GM15510 (cell line): Measurements from ENCODE around the gene WDR33.

Source experiments
- POLR2A ChIP-seq: IDR thresholded peaks from 3 replicates; pipeline ENCODE4 v1.6.1; 2011; ENCODE audit warnings: borderline replicate concordance; ENCODE audit not compliant: insufficient read length; ENCODE audit errors: extremely low read depth

WDR33 gene

GRCh38 chr2:127681976-127682857 lies 128.8 kb downstream of the WDR33 start:
- no peak for TF ChIP-seq POLR2A

- no peak for TF ChIP-seq POLR2A
Observed at GRCh38 chr2:127681288-127681804, 129.6 kb downstream of the WDR33 start.

DNA sequence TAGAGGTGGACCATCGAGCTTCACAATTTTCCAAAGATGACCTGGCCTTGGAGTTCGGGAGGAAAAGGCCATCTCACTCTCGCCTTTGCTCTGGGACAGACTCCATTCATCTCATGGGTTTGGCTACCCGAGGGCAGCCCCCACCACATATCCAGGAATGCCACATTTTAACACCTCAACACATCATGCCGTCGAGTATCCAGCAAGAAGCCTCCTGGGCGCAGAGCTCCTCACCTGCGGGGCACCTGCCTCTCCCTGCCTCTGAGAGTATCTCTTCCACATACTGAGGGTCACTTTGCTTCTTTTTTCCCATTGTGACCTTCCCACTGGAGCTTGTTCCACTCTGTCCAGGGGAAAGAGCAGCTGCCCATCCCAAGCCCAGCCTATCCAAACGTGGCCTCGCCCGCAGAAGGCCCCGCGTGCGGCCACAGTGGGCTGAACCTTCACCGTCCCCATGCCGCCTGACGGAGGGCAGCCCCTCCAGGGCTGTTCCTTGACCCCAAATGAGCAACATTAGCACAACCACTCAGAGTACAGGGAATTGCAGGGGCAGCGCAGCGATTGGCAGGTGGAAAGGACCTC lies 130.2 kb downstream of the WDR33 start:
- TF ChIP-seq POLR2A = no peak

DNA sequence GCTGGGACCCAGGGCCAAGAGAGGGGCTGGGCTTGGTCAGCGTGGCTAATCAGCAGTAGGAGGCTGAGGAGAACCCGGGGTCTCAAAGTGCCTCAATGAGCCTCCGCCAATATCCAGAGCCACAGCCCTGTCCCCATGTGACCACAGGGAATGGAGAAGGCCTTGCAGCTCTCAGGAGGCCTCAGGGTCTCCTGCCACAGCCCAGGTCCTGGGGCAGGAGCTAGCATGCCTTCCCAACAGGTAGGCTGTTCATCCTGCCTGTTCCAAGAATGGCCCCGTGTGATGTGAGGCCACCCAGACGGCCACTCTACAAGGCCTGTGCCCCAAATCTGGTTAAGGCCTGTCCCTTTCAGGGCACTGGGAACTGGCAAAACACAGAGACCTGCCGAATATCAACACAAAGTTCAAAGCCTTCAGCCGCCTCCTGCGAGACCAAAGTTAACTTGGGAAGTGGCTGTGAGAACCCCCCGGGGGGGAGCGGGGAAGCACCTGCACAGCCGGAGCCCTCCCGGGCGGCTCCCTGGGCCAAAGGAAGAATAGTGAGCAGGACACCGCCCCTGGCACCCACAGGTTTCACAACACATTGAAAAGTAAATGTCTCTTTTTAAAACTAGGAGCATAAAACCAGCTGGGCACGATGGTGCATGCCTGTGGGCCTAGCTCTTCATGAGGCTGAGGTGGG lies 131.2 kb downstream of the WDR33 start:
- no peak for TF ChIP-seq POLR2A

DNA sequence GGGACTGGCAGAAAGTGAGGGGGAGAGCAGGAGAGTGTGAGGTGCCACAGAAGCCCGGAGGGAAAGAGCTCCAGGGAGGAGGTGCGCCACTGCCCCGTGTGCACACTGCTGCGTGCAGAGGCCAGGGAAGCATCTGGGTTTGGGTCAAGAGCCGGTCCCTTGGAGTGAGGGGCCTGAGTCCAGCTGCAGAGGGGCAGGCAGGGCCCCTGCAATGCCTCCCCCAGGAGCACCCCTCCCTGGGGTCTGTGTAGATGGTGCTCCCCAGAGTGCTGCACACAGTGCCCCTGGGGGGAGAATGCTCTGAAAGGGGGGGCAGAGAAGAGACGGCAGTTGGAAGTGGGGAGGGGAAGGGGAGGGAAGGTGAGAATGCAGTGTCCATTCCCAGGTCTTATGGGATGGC lies 132.0 kb downstream of the WDR33 start:
- no peak for TF ChIP-seq POLR2A

- TF ChIP-seq POLR2A = no peak
Observed at GRCh38 chr2:127678531-127678930, 132.4 kb downstream of the WDR33 start.

- TF ChIP-seq POLR2A = no peak
Observed at GRCh38 chr2:127676906-127677305, 134.1 kb downstream of the WDR33 start.

GRCh38 chr2:127675331-127676261 lies 135.4 kb downstream of the WDR33 start, which contains the start of gene LIMS2:
Gene LIMS2, minus strand, starts transcription at chr2:127675530. Its CDS starts 506 bp downstream, at chr2:127675024.
- no peak for TF ChIP-seq POLR2A

- no peak for TF ChIP-seq POLR2A
Observed at GRCh38 chr2:127674241-127675209, 136.4 kb downstream of the WDR33 start.

DNA sequence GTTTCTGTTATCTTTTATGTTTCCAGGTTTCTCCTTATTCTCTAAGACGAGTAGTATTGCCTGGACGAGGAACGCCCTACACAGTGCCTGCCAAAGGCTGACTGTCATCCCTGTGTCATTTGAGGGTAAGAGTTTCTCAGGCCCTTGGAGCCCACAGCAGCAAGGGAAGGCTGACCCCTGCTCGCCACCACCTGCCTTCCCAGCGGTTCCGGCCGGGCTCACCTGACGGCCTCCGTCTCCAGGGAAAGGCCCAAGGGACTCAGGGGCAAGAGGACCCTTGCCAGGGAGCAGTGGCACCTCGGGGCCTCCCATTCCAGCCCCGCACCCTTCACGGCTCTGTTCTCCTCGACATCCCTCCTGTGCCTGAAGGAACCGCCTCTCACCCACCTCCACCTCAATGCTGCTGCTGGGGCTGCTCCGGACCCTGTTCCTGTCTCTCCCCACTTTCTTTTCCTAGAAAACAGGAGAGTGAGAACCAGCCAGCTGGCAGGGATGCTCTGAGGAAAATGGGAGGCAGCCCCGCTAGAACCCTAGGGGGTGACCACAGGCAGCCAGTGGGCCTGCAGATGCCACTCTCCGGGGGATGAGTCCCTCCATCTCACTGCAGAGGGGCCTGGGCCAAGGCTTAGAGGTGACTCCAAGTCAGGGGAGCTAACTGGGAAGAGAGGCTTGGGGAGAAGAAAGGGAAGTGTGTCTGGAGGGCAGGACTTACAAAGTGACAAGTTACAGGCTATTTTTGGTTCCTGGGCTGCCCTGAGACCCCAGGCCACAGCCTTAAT lies 137.5 kb downstream of the WDR33 start:
- TF ChIP-seq POLR2A = no peak

DNA sequence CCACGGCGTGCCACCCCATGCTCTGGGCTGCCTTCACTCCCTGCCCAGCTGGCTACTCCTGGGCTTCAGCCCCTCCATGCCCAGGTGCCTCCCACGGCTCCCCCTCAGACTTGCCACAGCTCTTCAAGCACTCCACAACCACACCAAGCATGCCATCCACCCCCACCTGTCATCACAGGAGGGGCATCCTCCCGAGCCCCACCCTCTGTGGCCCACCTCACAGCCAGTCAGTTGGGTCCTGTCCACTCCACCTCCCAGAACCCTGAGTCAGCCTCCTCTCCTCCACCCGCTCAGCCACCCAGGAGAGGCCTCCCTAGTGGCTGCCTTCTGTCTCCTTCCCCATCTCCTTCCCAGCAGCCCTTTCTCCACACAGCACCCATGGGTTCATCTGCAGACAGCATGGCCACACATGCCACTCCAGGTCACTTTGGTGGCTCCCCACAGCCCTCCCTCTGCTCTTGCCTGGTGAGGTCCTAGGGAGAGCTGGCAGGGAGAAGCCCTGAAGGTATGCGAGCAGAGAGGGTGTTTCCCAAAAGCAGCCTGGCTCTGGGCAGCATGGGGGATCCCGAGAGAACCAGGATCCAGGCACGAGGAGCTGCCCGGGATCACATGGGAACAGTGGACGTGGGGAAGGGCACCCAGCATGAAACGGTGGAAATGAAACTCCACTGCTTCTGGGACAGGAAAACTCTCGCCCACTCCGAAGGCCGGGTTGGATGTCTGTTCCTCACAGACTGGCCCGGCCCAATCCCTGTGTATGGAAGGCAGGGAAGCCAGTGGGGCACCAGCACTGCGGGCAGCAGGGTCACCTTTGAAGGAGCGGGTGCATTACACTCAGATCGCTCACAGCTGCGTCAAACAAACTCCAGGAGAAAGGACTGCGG lies 138.4 kb downstream of the WDR33 start:
- no peak for TF ChIP-seq POLR2A

DNA sequence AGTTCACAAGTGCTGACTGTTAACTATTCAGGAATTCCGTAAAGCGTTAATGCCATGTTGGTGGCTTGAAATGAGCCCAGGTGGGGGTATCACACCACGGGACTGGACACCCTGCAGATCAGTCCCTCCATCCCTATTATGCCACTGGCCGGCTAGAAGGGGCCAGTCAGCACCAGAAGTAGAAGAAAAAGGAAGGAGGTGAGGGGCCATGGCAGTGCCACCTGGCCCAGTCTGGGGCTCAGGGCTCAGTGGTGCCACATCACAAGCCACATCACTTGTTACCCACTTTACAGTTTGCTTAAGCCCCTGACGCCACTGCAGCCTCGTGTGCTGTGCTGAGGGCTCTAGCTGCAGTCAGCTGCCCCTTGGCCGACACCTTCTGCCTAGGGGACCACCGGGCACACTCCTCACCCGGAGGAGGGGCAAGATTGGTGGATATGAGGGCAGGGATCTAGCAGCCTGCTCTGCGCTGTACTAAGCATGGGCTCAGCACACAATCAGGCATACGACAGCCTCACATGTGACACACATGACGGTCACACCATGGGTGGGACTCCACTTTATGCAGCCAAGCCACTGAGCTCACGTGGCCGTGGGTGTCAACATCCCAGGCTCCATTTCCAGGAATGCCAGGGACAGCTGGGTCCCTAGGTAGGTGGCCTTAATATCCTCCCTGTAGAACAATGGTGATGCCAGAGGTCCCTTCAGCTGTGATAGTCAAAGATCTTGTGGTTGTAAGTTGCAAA lies 139.2 kb downstream of the WDR33 start:
- TF ChIP-seq POLR2A = no peak
